GM23338 (cell line): ENCODE measurements around the gene CUEDC1. TPM values are rescaled to one million over a fixed set of nuclear protein-coding genes. Genes with fewer than 3 reads are reported as not detected.

Experiments used
- ATAC-seq: fragments of 200-7000 bp; cut with Tn5 transposase; 3 replicates; pipeline ENCODE4 v1.9.1; 2020
- DNase-seq: peaks from one replicate; pipeline ENCODE4 v3.0.0-alpha.2; 2015; ENCODE audit warnings: low spot score
- H2AFZ ChIP-seq: fragments of 200-600 bp; sonication (generic); 2 replicates; pipeline ENCODE4 v1.8.0; 2016; ENCODE audit warnings: antibody characterized with exemption, mild to moderate bottlenecking, moderate library complexity
- H3F3A ChIP-seq: fragments of 200-600 bp; sonication (generic); replicated peaks from 2 replicates; pipeline ENCODE4 v1.8.0; 2017; ENCODE audit warnings: antibody characterized with exemption, mixed run types, low read depth
- H3K27ac ChIP-seq: fragments of 200-600 bp; sonication (generic); 2 replicates; pipeline ENCODE4 v1.6.1; 2016; ENCODE audit warnings: low read depth
- H3K27me3 ChIP-seq: fragments of 200-600 bp; sonication (generic); 2 replicates; pipeline ENCODE4 v1.8.0; 2016; ENCODE audit warnings: mild to moderate bottlenecking, mixed run types, moderate library complexity; ENCODE audit not compliant: insufficient read depth
- H3K36me3 ChIP-seq: fragments of 200-600 bp; sonication (generic); 2 replicates; pipeline ENCODE4 v1.8.0; 2016; ENCODE audit warnings: mild to moderate bottlenecking; ENCODE audit not compliant: insufficient read depth
- H3K4me1 ChIP-seq: fragments of 200-600 bp; sonication (generic); 2 replicates; pipeline ENCODE4 v1.8.0; 2016; ENCODE audit warnings: mild to moderate bottlenecking, moderate library complexity; ENCODE audit not compliant: insufficient read depth
- H3K4me2 ChIP-seq: fragments of 200-600 bp; sonication (generic); 2 replicates; pipeline ENCODE4 v1.7.1; 2017; ENCODE audit warnings: mixed run types
- H3K4me3 ChIP-seq: fragments of 200-600 bp; sonication (generic); 2 replicates; pipeline ENCODE4 v1.6.1; 2016; ENCODE audit warnings: mixed run types
- H3K79me2 ChIP-seq: fragments of 200-600 bp; sonication (generic); replicated peaks from 2 replicates; pipeline ENCODE4 v1.8.0; 2017; ENCODE audit warnings: mild to moderate bottlenecking; ENCODE audit not compliant: insufficient read depth
- H3K9me2 ChIP-seq: fragments of 200-600 bp; sonication (generic); 2 replicates; pipeline ENCODE4 v1.8.0; 2017; ENCODE audit not compliant: insufficient read depth
- H4K20me1 ChIP-seq: fragments of 200-600 bp; sonication (generic); replicated peaks from 2 replicates; pipeline ENCODE4 v1.8.0; 2017; ENCODE audit warnings: mild to moderate bottlenecking; ENCODE audit not compliant: insufficient read depth
- H3K27ac Mint-ChIP-seq: 2 replicates; pipeline ENCODE4 v1.8.0; 2020; ENCODE audit warnings: inconsistent platforms, mild to moderate bottlenecking, moderate library complexity, mixed read lengths
- H3K27me3 Mint-ChIP-seq: 3 replicates; pipeline ENCODE4 v1.8.0; 2022; ENCODE audit warnings: low read depth, mild to moderate bottlenecking, moderate library complexity, mixed read lengths, inconsistent platforms; ENCODE audit not compliant: insufficient read depth, poor library complexity
- H3K36me3 Mint-ChIP-seq: 3 replicates; pipeline ENCODE4 v1.8.0; 2021; ENCODE audit warnings: low read depth, mild to moderate bottlenecking, inconsistent platforms, moderate library complexity, mixed read lengths
- H3K4me1 Mint-ChIP-seq: 3 replicates; pipeline ENCODE4 v1.8.0; 2020; ENCODE audit warnings: mild to moderate bottlenecking, inconsistent platforms, mixed read lengths
- H3K4me3 Mint-ChIP-seq: 3 replicates; pipeline ENCODE4 v1.8.0; 2021; ENCODE audit warnings: moderate library complexity, mild to moderate bottlenecking, inconsistent platforms, mixed read lengths
- H3K9me3 Mint-ChIP-seq: 3 replicates; pipeline ENCODE4 v1.8.0; 2020; ENCODE audit warnings: moderate library complexity, mild to moderate bottlenecking, inconsistent platforms, mixed read lengths
- ETS1 ChIP-seq: IDR thresholded peaks from 2 replicates; pipeline ENCODE4 v1.6.1; 2016; ENCODE audit warnings: antibody characterized with exemption
- EZH2 ChIP-seq: fragments of 200-600 bp; sonication (generic); IDR thresholded peaks from one replicate; pipeline ENCODE4 v1.8.0; 2017; ENCODE audit warnings: antibody characterized with exemption, mild to moderate bottlenecking, low read depth; ENCODE audit not compliant: unreplicated experiment
- EZH2phosphoT487 ChIP-seq: fragments of 200-600 bp; sonication (generic); IDR thresholded peaks from one replicate; pipeline ENCODE4 v1.8.1; 2018; ENCODE audit warnings: antibody characterized with exemption; ENCODE audit not compliant: unreplicated experiment
- JUNB ChIP-seq: IDR thresholded peaks from one replicate; pipeline ENCODE4 v1.6.1; 2016; ENCODE audit warnings: antibody characterized with exemption; ENCODE audit not compliant: unreplicated experiment
- POLR2AphosphoS5 ChIP-seq: IDR thresholded peaks from 2 replicates; pipeline ENCODE4 v1.6.1; 2016; ENCODE audit warnings: antibody characterized with exemption, low read depth
- REST ChIP-seq: IDR thresholded peaks from one replicate; pipeline ENCODE4 v1.6.1; 2018; ENCODE audit warnings: antibody characterized with exemption; ENCODE audit not compliant: unreplicated experiment
- ZNF114 ChIP-seq: fragments of 250-450 bp; sonication (Bioruptor Pico); IDR thresholded peaks from 2 replicates; pipeline ENCODE4 v1.5.0; 2020; ENCODE audit warnings: mild to moderate bottlenecking, moderate library complexity
- ZNF331 ChIP-seq: fragments of 250-450 bp; sonication (Bioruptor Pico); IDR thresholded peaks from 2 replicates; pipeline ENCODE4 v1.5.0; 2020; ENCODE audit warnings: low read depth, mild to moderate bottlenecking, moderate library complexity
- ZNF462 ChIP-seq: fragments of 250-450 bp; sonication (Bioruptor Pico); IDR thresholded peaks from 2 replicates; pipeline ENCODE4 v1.5.0; 2020; ENCODE audit warnings: mild to moderate bottlenecking, moderate library complexity
- polyA plus RNA-seq: library from polyadenylated mRNA; unstranded; fragments of >200 nt; fragmentation: Nextera tagmentation; extraction: Ambion mirVana; gene quantifications from 2 replicates; pipeline ENCODE4 v1.2.1, GENCODE V29; 2016
- total RNA-seq: library from RNA; depleted of rRNA; stranded (reverse); fragments of >200 nt; shearing (Covaris generic); gene quantifications from 2 replicates; pipeline ENCODE4 v1.2.3, GENCODE V29; 2014

CUEDC1 gene
- total and polyA plus RNA-seq, 2 experiments from 2014 or later, result 3.0 to 7.7 TPM

GRCh38 chr17:57861000-57861789 lies 94.0 kb downstream of the CUEDC1 start:
- Histone ChIP-seq H3K36me3 (no peaks in the 10 kb centered on the region), H4K20me1 (no peaks in the 10 kb centered on the region), H3F3A (peaks cover 10% of the 10 kb centered on the region; the same call in 1 of the 2 replicates), H3K4me2 (peak overlapping the region; percentile 99), H3K4me3 (peak overlapping the region; percentile 76), H3K27me3 (peaks cover 44% of the 10 kb centered on the region), H3K4me1 (peaks cover 33% of the 10 kb centered on the region; the same call in 1 of the 2 replicates), H3K79me2 (no peaks in the 10 kb centered on the region), H2AFZ (peak overlapping the region; percentile 95), H3K27ac (no peak overlapping the region), H3K9me2 (no peaks in the 10 kb centered on the region)
- H3K9me3 Mint-ChIP-seq, result no peaks in the 10 kb centered on the region
- H3K36me3 Mint-ChIP-seq, result peaks cover 9% of the 10 kb centered on the region; the same call in 1 of the 3 replicates
- peak overlapping the region; percentile 80 for H3K4me3 Mint-ChIP-seq
- H3K27me3 Mint-ChIP-seq, result peaks cover 46% of the 10 kb centered on the region
- no peak overlapping the region for H3K27ac Mint-ChIP-seq
- ATAC-seq, result peak; percentile 51
- TF ChIP-seq EZH2phosphoT487, result no peak
- TF ChIP-seq ZNF462 (CRISPR knock-in tag), result no peak
- TF ChIP-seq EZH2, result peak; percentile 52
- H3K4me1 Mint-ChIP-seq, result peaks cover 42% of the 10 kb centered on the region
- DNase-seq, result peak; percentile 75

GRCh38 chr17:57860414-57860999 lies 94.7 kb downstream of the CUEDC1 start:
- peaks cover 52% of the 10 kb centered on the region for H3K27me3 Mint-ChIP-seq
- DNase-seq (no peak), ATAC-seq (no peak)
- Histone ChIP-seq H3K4me3 (peak overlapping the region; percentile 76), H3K4me2 (peak overlapping the region; percentile 99), H3K9me2 (no peaks in the 10 kb centered on the region), H4K20me1 (no peaks in the 10 kb centered on the region), H3K27me3 (peaks cover 44% of the 10 kb centered on the region), H3K4me1 (peaks cover 33% of the 10 kb centered on the region; the same call in 1 of the 2 replicates), H3F3A (peaks cover 10% of the 10 kb centered on the region; the same call in 1 of the 2 replicates), H2AFZ (no peak overlapping the region; the same call in 1 of the 2 replicates), H3K79me2 (no peaks in the 10 kb centered on the region), H3K36me3 (no peaks in the 10 kb centered on the region; the same call in 1 of the 2 replicates), H3K27ac (no peak overlapping the region)
- TF ChIP-seq REST (no peak), ZNF331 (CRISPR knock-in tag) (no peak), POLR2AphosphoS5 (no peak), JUNB (no peak), ETS1 (no peak), EZH2phosphoT487 (no peak), ZNF114 (no peak), EZH2 (no peak)
- no peaks in the 10 kb centered on the region for H3K9me3 Mint-ChIP-seq
- H3K36me3 Mint-ChIP-seq, result peaks cover 5% of the 10 kb centered on the region; the same call in 1 of the 3 replicates
- no peak overlapping the region for H3K27ac Mint-ChIP-seq
- H3K4me3 Mint-ChIP-seq, result peak overlapping the region; percentile 80
- peaks cover 46% of the 10 kb centered on the region for H3K4me1 Mint-ChIP-seq
